Measurements from ENCODE around the gene ZNF574. TPM values are rescaled to one million over a fixed set of nuclear protein-coding genes. Genes with fewer than 3 reads are reported as not detected.

ZNF574 gene
- total and polyA plus RNA-seq, 2 donors (not counting 3 experiments of a cell fraction or from before 2014, with no cell fraction given) = 13.6 to 15.3 TPM

- CTCF ChIA-PET = interaction anchor here (0.8 to 4.1 kb wide), 7 partner anchors 10 to 329 kb away, joined by 3 to 69 read pairs (median 4); partner anchors contain the start of gene POU2F2
- Histone ChIP-seq H3K4me2 (ENCODE audit: insufficient read depth, low read length) (no peak overlapping the region), H3K27ac (ENCODE audit: insufficient read depth, low read depth, low read length) (peak overlapping the region; percentile 4), H3K4me1 (ENCODE audit: control insufficient read depth, extremely low read depth, insufficient read depth, low read length) (peaks cover 29% of the 10 kb centered on the region), H3K9me1 (replicated peaks; ENCODE audit: control insufficient read depth, extremely low read depth, insufficient read depth, low read length) (no peaks in the 10 kb centered on the region), H3K4me3 (replicated peaks in 1 of 3; ENCODE audit: insufficient read depth in 1 of 3, low read depth in 1 of 3, low read length in 3 of 3) (no peak overlapping the region), H3K36me3 (ENCODE audit: control insufficient read depth in 2 of 2, extremely low read depth in 1 of 2, insufficient read depth in 2 of 2, low read length in 2 of 2) (no peaks in the 10 kb centered on the region), H4K20me1 (replicated peaks; ENCODE audit: control insufficient read depth, extremely low read depth, insufficient read depth, low read length) (no peaks in the 10 kb centered on the region), H3K79me2 (ENCODE audit: control insufficient read depth, insufficient read depth, low read length) (no peaks in the 10 kb centered on the region), H3K9me3 (replicated peaks; ENCODE audit: control insufficient read depth, insufficient read depth, low read length) (no peaks in the 10 kb centered on the region), H2AFZ (ENCODE audit: low read depth, low read length) (no peak overlapping the region), H3K9ac (replicated peaks; ENCODE audit: extremely low read depth, insufficient read depth, low read length) (no peak overlapping the region), H3K27me3 (ENCODE audit: control insufficient read depth in 2 of 2, insufficient read depth in 2 of 2, low read length in 2 of 2) (no peaks in the 10 kb centered on the region)
- FAIRE-seq = peak; percentile 4
- dilution Hi-C loops (cut with MboI; ENCODE audit: extremely low pct_ligation_motif_present, low sequenced_read_pairs) = no loop called here
- POLR2A ChIA-PET = no interaction called here
- DNase-seq (ENCODE audit: low read depth, low spot score) = no peak
- TF ChIP-seq FOS (IDR thresholded peaks at IDR 0.05; ENCODE audit: borderline replicate concordance, insufficient read depth, low read length) (no peak), CTCF (IDR thresholded peaks at IDR 0.05; ENCODE audit: extremely low read depth in 1 of 2, insufficient read depth in 1 of 2, low read depth in 1 of 2, low read length in 2 of 2) (no peak), POLR2AphosphoS5 (IDR thresholded peaks at IDR 0.05; ENCODE audit: insufficient read depth, low read depth, low read length) (no peak)
- no TSS peak for BruUV-seq (replicated peaks)
- intact Hi-C loops (cut with micrococcal nuclease) = no loop called here
Observed at GRCh38 chr19:42111384-42111783, 35.4 kb downstream of the ZNF574 start.

- ChIA-PET CTCF (interaction anchor here (1.0 to 4.1 kb wide), 6 partner anchors 10 to 328 kb away, joined by 3 to 69 read pairs (median 6); partner anchors contain the start of gene POU2F2), POLR2A (no interaction called here)
- Histone ChIP-seq H3K9me1 (replicated peaks; ENCODE audit: control insufficient read depth, extremely low read depth, insufficient read depth, low read length) (no peaks in the 10 kb centered on the region), H3K27ac (ENCODE audit: insufficient read depth, low read depth, low read length) (peak overlapping the region; percentile 4), H3K79me2 (ENCODE audit: control insufficient read depth, insufficient read depth, low read length) (no peaks in the 10 kb centered on the region), H4K20me1 (replicated peaks; ENCODE audit: control insufficient read depth, extremely low read depth, insufficient read depth, low read length) (no peaks in the 10 kb centered on the region), H3K9me3 (replicated peaks; ENCODE audit: control insufficient read depth, insufficient read depth, low read length) (no peaks in the 10 kb centered on the region), H3K4me3 (replicated peaks in 1 of 3; ENCODE audit: insufficient read depth in 1 of 3, low read depth in 1 of 3, low read length in 3 of 3) (no peak overlapping the region), H2AFZ (ENCODE audit: low read depth, low read length) (no peak overlapping the region), H3K4me2 (ENCODE audit: insufficient read depth, low read length) (no peak overlapping the region), H3K36me3 (ENCODE audit: control insufficient read depth in 2 of 2, extremely low read depth in 1 of 2, insufficient read depth in 2 of 2, low read length in 2 of 2) (no peaks in the 10 kb centered on the region), H3K9ac (replicated peaks; ENCODE audit: extremely low read depth, insufficient read depth, low read length) (no peak overlapping the region), H3K27me3 (ENCODE audit: control insufficient read depth in 2 of 2, insufficient read depth in 2 of 2, low read length in 2 of 2) (no peaks in the 10 kb centered on the region), H3K4me1 (ENCODE audit: control insufficient read depth, extremely low read depth, insufficient read depth, low read length) (peaks cover 29% of the 10 kb centered on the region)
- DNase-seq (ENCODE audit: low read depth, low spot score) = no peak
- BruUV-seq (replicated peaks) = no TSS peak
- TF ChIP-seq MYC (IDR thresholded peaks at IDR 0.05; ENCODE audit: low read depth, low read length) (no peak), MAX (IDR thresholded peaks at IDR 0.05; ENCODE audit: insufficient read depth, insufficient read length) (no peak), FOS (IDR thresholded peaks at IDR 0.05; ENCODE audit: borderline replicate concordance, insufficient read depth, low read length) (no peak), GATA2 (IDR thresholded peaks at IDR 0.05; ENCODE audit: insufficient read depth, insufficient read length, low read depth, low read length) (no peak), JUN (IDR thresholded peaks at IDR 0.05; ENCODE audit: borderline replicate concordance, insufficient read depth, insufficient read length, low read depth) (no peak), CTCF (IDR thresholded peaks at IDR 0.05; ENCODE audit: extremely low read depth in 1 of 2, insufficient read depth in 1 of 2, low read depth in 1 of 2, low read length in 2 of 2) (no peak), EZH2 (IDR thresholded peaks at IDR 0.05; ENCODE audit: borderline replicate concordance, low read depth, low read length, severe bottlenecking) (no peak), POLR2AphosphoS5 (IDR thresholded peaks at IDR 0.05; ENCODE audit: insufficient read depth, low read depth, low read length) (no peak), POLR2A (IDR thresholded peaks at IDR 0.05; ENCODE audit: low read depth, low read length) (no peak)
- intact Hi-C loops (cut with micrococcal nuclease) = loop anchor here (2.0 kb wide), 1 partner anchor 169 kb away; no protein-coding TSS in a partner anchor
- FAIRE-seq = peak; percentile 33
- dilution Hi-C loops (cut with MboI; ENCODE audit: extremely low pct_ligation_motif_present, low sequenced_read_pairs) = no loop called here
Observed at GRCh38 chr19:42111811-42112210, 35.8 kb downstream of the ZNF574 start.

Measured in endothelial cell of umbilical vein (primary cell).